GM18526 (cell line): ENCODE data around the gene TENM4.

Source experiments
- POLR2A ChIP-seq: IDR thresholded peaks from 3 replicates; pipeline ENCODE4 v1.6.1; 2011; ENCODE audit not compliant: insufficient read length; ENCODE audit errors: extremely low read depth

TENM4 gene

GRCh38 chr11:78985663-78986062, 455.2 kb downstream of the TENM4 start:
- no peak for TF ChIP-seq POLR2A

- no peak for TF ChIP-seq POLR2A
These were observed 458.4 kb downstream of the TENM4 start for GRCh38 chr11:78982473-78982872.

GRCh38 chr11:78981153-78981552, 459.7 kb downstream of the TENM4 start:
- no peak for TF ChIP-seq POLR2A

GRCh38 chr11:78978831-78979230, 462.0 kb downstream of the TENM4 start:
- TF ChIP-seq POLR2A, result no peak

- TF ChIP-seq POLR2A, result no peak
These were observed 463.8 kb downstream of the TENM4 start for GRCh38 chr11:78977009-78977408.

GRCh38 chr11:78975081-78975480, 465.7 kb downstream of the TENM4 start:
- TF ChIP-seq POLR2A, result no peak

- TF ChIP-seq POLR2A, result no peak
These were observed 467.0 kb downstream of the TENM4 start for GRCh38 chr11:78973876-78974275.

GRCh38 chr11:78972590-78972989, 468.2 kb downstream of the TENM4 start:
- TF ChIP-seq POLR2A, result no peak

GRCh38 chr11:78972177-78972576, 468.7 kb downstream of the TENM4 start:
- TF ChIP-seq POLR2A, result no peak

- TF ChIP-seq POLR2A, result no peak
These were observed 473.0 kb downstream of the TENM4 start for GRCh38 chr11:78967811-78968210.

GRCh38 chr11:78965432-78965831, 475.4 kb downstream of the TENM4 start:
- TF ChIP-seq POLR2A, result no peak

- TF ChIP-seq POLR2A, result no peak
These were observed 478.7 kb downstream of the TENM4 start for GRCh38 chr11:78961937-78962701.

- no peak for TF ChIP-seq POLR2A
These were observed 479.6 kb downstream of the TENM4 start for GRCh38 chr11:78961247-78961646.

GRCh38 chr11:78958444-78958843, 482.4 kb downstream of the TENM4 start:
- TF ChIP-seq POLR2A, result no peak

- TF ChIP-seq POLR2A, result no peak
These were observed 483.2 kb downstream of the TENM4 start for GRCh38 chr11:78957476-78958245.

GRCh38 chr11:78954696-78955095, 486.1 kb downstream of the TENM4 start:
- no peak for TF ChIP-seq POLR2A

- TF ChIP-seq POLR2A, result no peak
These were observed 486.6 kb downstream of the TENM4 start for GRCh38 chr11:78954261-78954660.

GRCh38 chr11:78952890-78953289, 487.9 kb downstream of the TENM4 start:
- no peak for TF ChIP-seq POLR2A
